ENCODE results near the gene FFAR4. TPM values are rescaled to one million over a fixed set of nuclear protein-coding genes. Genes with fewer than 3 reads are reported as not detected.

The FFAR4 gene
- total and polyA plus RNA-seq, 2 of the 8 experiments (the other 6 are each of a cell fraction or from before 2014, with no cell fraction given): not detected

DNA sequence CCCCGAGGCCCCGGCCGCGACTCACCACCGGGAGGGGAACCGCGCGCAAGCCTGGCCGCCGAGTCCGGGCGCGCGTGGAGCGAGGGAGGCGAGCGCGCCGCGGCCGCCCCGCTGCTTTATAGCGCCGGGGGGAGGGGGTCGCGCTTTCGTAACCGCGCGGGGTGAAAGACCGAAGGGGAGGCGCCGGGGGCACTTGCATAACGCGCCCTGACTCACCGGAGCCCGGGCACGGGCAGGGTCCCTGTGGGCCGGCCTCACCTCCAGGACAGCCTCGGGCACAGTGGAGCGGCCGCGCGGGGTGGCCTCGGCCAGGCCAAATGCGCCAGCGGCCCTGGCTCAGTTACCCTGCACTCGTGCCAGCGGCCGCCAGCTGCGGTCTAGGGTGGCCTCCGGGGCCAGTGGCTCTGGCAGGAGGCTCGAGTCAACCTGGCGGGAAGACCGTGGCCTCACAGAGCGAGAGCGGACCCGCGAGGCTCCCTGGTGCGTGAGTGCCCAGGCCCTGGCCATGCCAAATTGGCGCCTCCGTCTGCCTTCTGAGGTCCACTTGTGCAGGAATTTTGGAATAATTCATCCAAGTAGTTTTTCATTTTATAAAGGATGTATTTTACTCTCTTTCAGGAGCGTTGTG, 34.8 kb downstream of the FFAR4 start, which contains the start of gene RBP4:
Gene RBP4, minus strand, starts transcription at position 90 of the 628 bp plus-strand sequence. CDS start 207 bp downstream, outside the sequence.
- Histone ChIP-seq H3K23ac (ENCODE audit: insufficient read length) (no peak within 1 kb of the TSS), H4K91ac (replicated peaks; ENCODE audit: insufficient read length, low read length) (no peak within 1 kb of the TSS), H3K9ac (replicated peaks in 1 of 4; ENCODE audit: extremely low read depth in 1 of 4, low read depth in 3 of 4, low read length in 3 of 4) (no peak within 1 kb of the TSS; a peak in 1 of 7 replicates), H2BK12ac (ENCODE audit: low read depth, low read length) (no peak within 1 kb of the TSS), H2AFZ (ENCODE audit: low read length) (peak within 1 kb of the TSS; percentile 74; the same call in 1 of the 2 replicates), H3K4me2 (ENCODE audit: insufficient read depth in 1 of 2, low read depth in 2 of 2, low read length in 2 of 2) (peak within 1 kb of the TSS; percentile 70 to 80), H3K14ac (ENCODE audit: insufficient read length) (no peak within 1 kb of the TSS), H3K18ac (ENCODE audit: extremely low read depth, low read length) (no peak within 1 kb of the TSS), H3K9me3 (ENCODE audit: insufficient read depth in 2 of 2, low read depth in 1 of 2, low read length in 1 of 2) (no peaks in the 10 kb centered on the region), H3K4ac (replicated peaks; ENCODE audit: insufficient read length, low read depth, low read length) (no peak within 1 kb of the TSS), H3K4me1 (replicated peaks in 1 of 4; ENCODE audit: control insufficient read depth in 3 of 4, insufficient read depth in 4 of 4, low read length in 3 of 4) (peaks cover 0 to 6% (median under 1%) of the 10 kb centered on the region in 4 experiments; a peak in 4 of 7 replicates), H3K79me2 (ENCODE audit: control insufficient read depth in 1 of 2, insufficient read depth in 2 of 2, low read length in 2 of 2) (no peaks in the 10 kb centered on the region), H3K56ac (replicated peaks; ENCODE audit: insufficient read length, low read depth, low read length) (no peak within 1 kb of the TSS), H2BK120ac (replicated peaks; ENCODE audit: low read depth, low read length) (no peak within 1 kb of the TSS), H2AK5ac (ENCODE audit: low read depth, low read length) (no peak within 1 kb of the TSS), H3K79me1 (ENCODE audit: low read depth, low read length) (no peaks in the 10 kb centered on the region; the same call in 1 of the 2 replicates), H3K27ac (ENCODE audit: low read depth, low read length) (no peak within 1 kb of the TSS), H3K4me3 (ENCODE audit: extremely low read depth in 1 of 4, insufficient read depth in 2 of 4, low read depth in 3 of 4, low read length in 4 of 4) (peak within 1 kb of the TSS; percentile 35 to 60 (median 44)), H2BK20ac (ENCODE audit: low read length) (no peak within 1 kb of the TSS), H3K27me3 (replicated peaks in 1 of 4; ENCODE audit: control insufficient read depth in 3 of 4, extremely low read depth in 1 of 4, insufficient read depth in 3 of 4, low read length in 3 of 4) (peaks cover 27 to 45% (median 35%) of the 10 kb centered on the region in 4 experiments), H2BK5ac (ENCODE audit: low read depth, low read length) (no peak within 1 kb of the TSS), H4K8ac (ENCODE audit: extremely low read depth, insufficient read depth, low read length) (no peak within 1 kb of the TSS; the same call in 1 of the 2 replicates), H4K5ac (ENCODE audit: insufficient read length, low read depth, low read length) (no peak within 1 kb of the TSS), H4K20me1 (replicated peaks in 1 of 2; ENCODE audit: control insufficient read depth in 1 of 2, insufficient read depth in 2 of 2, low read length in 2 of 2) (no peaks in the 10 kb centered on the region), H3K36me3 (ENCODE audit: control insufficient read depth in 2 of 4, insufficient read depth in 4 of 4, low read length in 3 of 4) (no peaks in the 10 kb centered on the region), H3K23me2 (ENCODE audit: low read depth, low read length) (peaks cover 7% of the 10 kb centered on the region; the same call in 1 of the 2 replicates), H2BK15ac (ENCODE audit: low read length) (peak within 1 kb of the TSS; percentile 74; the same call in 1 of the 2 replicates)
- ChIA-PET CTCF (ENCODE audit: partially characterized antibody) (no interaction called here), POLR2A (ENCODE audit: partially characterized antibody) (no interaction called here)
- 2% methylated on average over 30 of the region's 63 CpGs; no CpG with 5 or more reads in 1 of the 2 experiments for WGBS, 2 experiments (ENCODE audit: extremely low coverage in 1 of 2, insufficient coverage in 1 of 2, insufficient read length in 1 of 2, insufficient replicate concordance in 2 of 2, low coverage in 1 of 2, low lambda C conversion rate in 2 of 2, missing lambda C conversion rate in 1 of 2)
- no peak for FAIRE-seq
- peak in 1 of 2 experiments; percentile 56 for DNase-seq (ENCODE audit: low read depth in 1 of 2, low spot score in 2 of 2)
- TF ChIP-seq TAF7 (optimal IDR thresholded peaks at IDR 0.05; ENCODE audit: borderline replicate concordance, low read depth, low read length) (no peak), EP300 (IDR thresholded peaks at IDR 0.05; ENCODE audit: borderline replicate concordance in 1 of 2, low read depth in 2 of 2, low read length in 2 of 2) (no peak), EZH2 (IDR thresholded peaks at IDR 0.05; ENCODE audit: low read depth, low read length, severe bottlenecking) (peak; percentile 87), TBP (IDR thresholded peaks at IDR 0.05; ENCODE audit: low read depth, low read length) (no peak), SIX5 (IDR thresholded peaks at IDR 0.05; ENCODE audit: low read depth, low read length) (no peak), CEBPB (IDR thresholded peaks at IDR 0.05; ENCODE audit: low read depth, low read length) (peak; percentile 21; the same call in 1 of the 2 replicates), RNF2 (IDR thresholded peaks at IDR 0.05; ENCODE audit: borderline replicate concordance, low read depth, low read length, missing control alignments, poor library complexity, severe bottlenecking) (peak; percentile 72), CHD1 (IDR thresholded peaks at IDR 0.05; ENCODE audit: low read depth, low read length) (no peak)
- TF ChIP-seq, protein P1, sequence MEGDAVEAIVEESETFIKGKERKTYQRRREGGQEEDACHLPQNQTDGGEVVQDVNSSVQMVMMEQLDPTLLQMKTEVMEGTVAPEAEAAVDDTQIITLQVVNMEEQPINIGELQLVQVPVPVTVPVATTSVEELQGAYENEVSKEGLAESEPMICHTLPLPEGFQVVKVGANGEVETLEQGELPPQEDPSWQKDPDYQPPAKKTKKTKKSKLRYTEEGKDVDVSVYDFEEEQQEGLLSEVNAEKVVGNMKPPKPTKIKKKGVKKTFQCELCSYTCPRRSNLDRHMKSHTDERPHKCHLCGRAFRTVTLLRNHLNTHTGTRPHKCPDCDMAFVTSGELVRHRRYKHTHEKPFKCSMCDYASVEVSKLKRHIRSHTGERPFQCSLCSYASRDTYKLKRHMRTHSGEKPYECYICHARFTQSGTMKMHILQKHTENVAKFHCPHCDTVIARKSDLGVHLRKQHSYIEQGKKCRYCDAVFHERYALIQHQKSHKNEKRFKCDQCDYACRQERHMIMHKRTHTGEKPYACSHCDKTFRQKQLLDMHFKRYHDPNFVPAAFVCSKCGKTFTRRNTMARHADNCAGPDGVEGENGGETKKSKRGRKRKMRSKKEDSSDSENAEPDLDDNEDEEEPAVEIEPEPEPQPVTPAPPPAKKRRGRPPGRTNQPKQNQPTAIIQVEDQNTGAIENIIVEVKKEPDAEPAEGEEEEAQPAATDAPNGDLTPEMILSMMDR (IDR thresholded peaks at IDR 0.05; ENCODE audit: control extremely low read depth in 1 of 3, insufficient read depth in 1 of 3, low read depth in 1 of 3, low read length in 3 of 3): no peak

Data from H1 (cell line).